ENCODE results near the gene DHCR7. TPM values are rescaled to one million over a fixed set of nuclear protein-coding genes. Genes with fewer than 3 reads are reported as not detected.

The DHCR7 gene
- polyA plus RNA-seq, 1 of the 3 experiments (the other 2 are of a cell fraction), result 21.4 TPM

DNA sequence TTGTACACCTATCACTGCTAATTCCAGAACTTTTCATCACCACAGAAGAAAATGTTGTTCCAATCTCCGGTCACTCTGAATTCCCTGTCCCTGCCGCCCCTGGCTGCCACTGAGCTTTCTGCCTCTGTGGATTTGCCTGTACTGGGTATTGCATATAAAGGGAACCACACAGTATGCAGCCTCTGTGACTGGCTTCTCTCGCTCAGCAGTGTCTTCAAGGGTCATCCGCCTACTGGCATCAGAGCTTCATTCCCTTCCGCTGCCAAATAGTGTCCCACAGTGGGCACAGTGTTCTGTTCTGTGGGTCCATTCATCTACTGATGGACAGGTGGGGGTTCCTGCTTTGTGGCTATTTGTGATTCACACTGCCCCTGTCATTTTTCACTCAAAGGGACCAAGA lies 5.3 kb downstream of the DHCR7 start:
- DNase-seq, result no peak
- no peak overlapping the region for H3K4me3 ChIP-seq (ENCODE audit: low read depth in 2 of 2, low read length in 1 of 2)
- peaks cover 7 to 43% of the 10 kb centered on the region in 2 experiments for H3K36me3 ChIP-seq (replicated peaks in 1 of 2; ENCODE audit: control insufficient read depth in 1 of 2, insufficient read depth in 2 of 2, low read length in 1 of 2)
- no peak overlapping the region for H3K4me2 ChIP-seq
- H3K9ac ChIP-seq, result no peak overlapping the region
- H2AFZ ChIP-seq (ENCODE audit: low read depth), result no peak overlapping the region
- no peak overlapping the region for H3K27ac ChIP-seq (ENCODE audit: low read depth in 2 of 2, low read length in 1 of 2)
- H3K27me3 ChIP-seq (ENCODE audit: insufficient read depth), result no peaks in the 10 kb centered on the region
- TF ChIP-seq SMC3 (IDR thresholded peaks at IDR 0.05; ENCODE audit: low read depth, low read length) (no peak), MXI1 (IDR thresholded peaks at IDR 0.05; ENCODE audit: low read depth, low read length) (no peak), ELF1 (IDR thresholded peaks at IDR 0.05) (no peak), SIN3A (IDR thresholded peaks at IDR 0.05; ENCODE audit: borderline replicate concordance, low read depth, low read length) (no peak), MAX (IDR thresholded peaks at IDR 0.05; ENCODE audit: low read depth) (no peak), FOSL2 (IDR thresholded peaks at IDR 0.05; ENCODE audit: borderline replicate concordance, low read depth) (no peak), TAF1 (IDR thresholded peaks at IDR 0.05; ENCODE audit: borderline replicate concordance, low read depth, low read length) (no peak), YY1 (IDR thresholded peaks at IDR 0.05; ENCODE audit: low read depth) (no peak), GABPA (IDR thresholded peaks at IDR 0.05; ENCODE audit: low read depth) (no peak), POLR2AphosphoS5 (IDR thresholded peaks at IDR 0.05; ENCODE audit: low read depth, low read length) (no peak), FOXM1 (IDR thresholded peaks at IDR 0.05; ENCODE audit: low read depth) (no peak), FOXJ3 (CRISPR knock-in tag; IDR thresholded peaks at IDR 0.05) (no peak), MEF2A (IDR thresholded peaks at IDR 0.05; ENCODE audit: borderline replicate concordance, low read depth) (no peak), EP300 (IDR thresholded peaks at IDR 0.05; ENCODE audit: borderline replicate concordance in 1 of 2, low read depth in 1 of 2, low read length in 1 of 2) (no peak), RFX5 (IDR thresholded peaks at IDR 0.05; ENCODE audit: low read length) (no peak)
- TF ChIP-seq, protein P1, sequence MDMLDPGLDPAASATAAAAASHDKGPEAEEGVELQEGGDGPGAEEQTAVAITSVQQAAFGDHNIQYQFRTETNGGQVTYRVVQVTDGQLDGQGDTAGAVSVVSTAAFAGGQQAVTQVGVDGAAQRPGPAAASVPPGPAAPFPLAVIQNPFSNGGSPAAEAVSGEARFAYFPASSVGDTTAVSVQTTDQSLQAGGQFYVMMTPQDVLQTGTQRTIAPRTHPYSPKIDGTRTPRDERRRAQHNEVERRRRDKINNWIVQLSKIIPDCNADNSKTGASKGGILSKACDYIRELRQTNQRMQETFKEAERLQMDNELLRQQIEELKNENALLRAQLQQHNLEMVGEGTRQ (IDR thresholded peaks at IDR 0.05; ENCODE audit: borderline replicate concordance, low read depth, low read length), result no peak
- TF ChIP-seq, protein P2, sequence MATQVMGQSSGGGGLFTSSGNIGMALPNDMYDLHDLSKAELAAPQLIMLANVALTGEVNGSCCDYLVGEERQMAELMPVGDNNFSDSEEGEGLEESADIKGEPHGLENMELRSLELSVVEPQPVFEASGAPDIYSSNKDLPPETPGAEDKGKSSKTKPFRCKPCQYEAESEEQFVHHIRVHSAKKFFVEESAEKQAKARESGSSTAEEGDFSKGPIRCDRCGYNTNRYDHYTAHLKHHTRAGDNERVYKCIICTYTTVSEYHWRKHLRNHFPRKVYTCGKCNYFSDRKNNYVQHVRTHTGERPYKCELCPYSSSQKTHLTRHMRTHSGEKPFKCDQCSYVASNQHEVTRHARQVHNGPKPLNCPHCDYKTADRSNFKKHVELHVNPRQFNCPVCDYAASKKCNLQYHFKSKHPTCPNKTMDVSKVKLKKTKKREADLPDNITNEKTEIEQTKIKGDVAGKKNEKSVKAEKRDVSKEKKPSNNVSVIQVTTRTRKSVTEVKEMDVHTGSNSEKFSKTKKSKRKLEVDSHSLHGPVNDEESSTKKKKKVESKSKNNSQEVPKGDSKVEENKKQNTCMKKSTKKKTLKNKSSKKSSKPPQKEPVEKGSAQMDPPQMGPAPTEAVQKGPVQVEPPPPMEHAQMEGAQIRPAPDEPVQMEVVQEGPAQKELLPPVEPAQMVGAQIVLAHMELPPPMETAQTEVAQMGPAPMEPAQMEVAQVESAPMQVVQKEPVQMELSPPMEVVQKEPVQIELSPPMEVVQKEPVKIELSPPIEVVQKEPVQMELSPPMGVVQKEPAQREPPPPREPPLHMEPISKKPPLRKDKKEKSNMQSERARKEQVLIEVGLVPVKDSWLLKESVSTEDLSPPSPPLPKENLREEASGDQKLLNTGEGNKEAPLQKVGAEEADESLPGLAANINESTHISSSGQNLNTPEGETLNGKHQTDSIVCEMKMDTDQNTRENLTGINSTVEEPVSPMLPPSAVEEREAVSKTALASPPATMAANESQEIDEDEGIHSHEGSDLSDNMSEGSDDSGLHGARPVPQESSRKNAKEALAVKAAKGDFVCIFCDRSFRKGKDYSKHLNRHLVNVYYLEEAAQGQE (IDR thresholded peaks at IDR 0.05; ENCODE audit: low read depth, low read length), result no peak
- CTCF ChIA-PET, result interaction anchor here (2.0 kb wide), 1 partner anchor 137 kb away, joined by 5 read pairs; no protein-coding TSS in a partner anchor
- H3K4me1 ChIP-seq (ENCODE audit: control insufficient read depth in 1 of 2, insufficient read depth in 2 of 2, low read depth in 1 of 2, low read length in 1 of 2), result peaks cover 0 to 5% of the 10 kb centered on the region in 2 experiments; a peak in 1 of 4 replicates
- H3F3A ChIP-seq (replicated peaks; ENCODE audit: insufficient read depth), result no peaks in the 10 kb centered on the region
- no peaks in the 10 kb centered on the region for H4K20me1 ChIP-seq (ENCODE audit: insufficient read depth)
- no peaks in the 10 kb centered on the region for H3K79me2 ChIP-seq (ENCODE audit: insufficient read depth)
- no peaks in the 10 kb centered on the region for H3K9me2 ChIP-seq
- H3K9me3 ChIP-seq, result peaks cover 8% of the 10 kb centered on the region; the same call in 1 of the 2 replicates
- 100% methylated on average over 5 of the region's 5 CpGs for WGBS (ENCODE audit: low lambda C conversion rate)
- POLR2A ChIA-PET, result no interaction called here
